Endothelial cell of umbilical vein (primary cell): ENCODE measurements around the gene NUP107. TPM values are rescaled to one million over a fixed set of nuclear protein-coding genes. Genes with fewer than 3 reads are reported as not detected.
A peak's percentile ranks its signal among the peaks of the same experiment; 100 is the strongest.

Source experiments
- BruUV-seq: library from RNA; stranded (reverse); fragments of 400-500 nt; replicated peaks from 2 replicates; lab custom pipeline; 2021; lab: Mats Ljungman, UMichigan
- CTCF ChIA-PET: fragments of 300-600, 350-600 bp; sonication (Branson Sonifier 250); formaldehyde crosslinking; loops from one replicate; lab custom pipeline; 2021; ENCODE audit warnings: antibody characterized with exemption, inconsistent platforms; lab: Charles Lee
- POLR2A ChIA-PET: fragments of 300-600, 350-600 bp; sonication (Branson Sonifier 250); formaldehyde crosslinking; loops from one replicate; lab custom pipeline; 2021; ENCODE audit warnings: antibody characterized with exemption, inconsistent platforms; lab: Charles Lee
- DNase-seq: peaks from one replicate; pipeline ENCODE4 v3.0.0-alpha.2; 2011; ENCODE audit warnings: low read depth, low spot score
- FAIRE-seq: peaks from 2 replicates; lab custom pipeline; 2011; peaks lifted over from hg19 to GRCh38; lab: Jason Lieb, UNC
- H2AFZ ChIP-seq: 2 replicates; pipeline ENCODE4 v1.6.0; 2012; ENCODE audit warnings: low read depth, low read length, control low read depth, inconsistent platforms
- H3K27ac ChIP-seq: 2 replicates; pipeline ENCODE4 v1.5.1; 2011; ENCODE audit warnings: low read depth, mild to moderate bottlenecking, control low read depth, low read length, moderate library complexity; ENCODE audit not compliant: insufficient read depth
- H3K27me3 ChIP-seq, 2 experiments: 2 replicates each; pipeline versions ENCODE4 v1.6.0 to v1.6.1; 2011; ENCODE audit warnings: low read length in 2 of 2, mixed read lengths in 1 of 2; ENCODE audit not compliant: control insufficient read depth in 2 of 2, insufficient read depth in 2 of 2
- H3K36me3 ChIP-seq, 2 experiments: 2 replicates in 1 of 2; 3 replicates in 1 of 2; pipeline ENCODE4 v1.5.1; 2011; ENCODE audit warnings: low read length in 2 of 2, mild to moderate bottlenecking in 1 of 2, moderate library complexity in 1 of 2; ENCODE audit not compliant: control insufficient read depth in 2 of 2, insufficient read depth in 2 of 2; ENCODE audit errors: extremely low read depth in 1 of 2
- H3K4me1 ChIP-seq: 3 replicates; pipeline ENCODE4 v1.5.1; 2011; ENCODE audit warnings: mild to moderate bottlenecking, low read length; ENCODE audit not compliant: control insufficient read depth, insufficient read depth; ENCODE audit errors: extremely low read depth
- H3K4me2 ChIP-seq: 2 replicates; pipeline ENCODE4 v1.6.1; 2011; ENCODE audit warnings: low read length, control low read depth, mixed read lengths; ENCODE audit not compliant: insufficient read depth
- H3K4me3 ChIP-seq, 3 experiments: fragments of 200-600 bp in 1 of 3; sonication (generic), shearing (Covaris generic) in 1 of 3; replicated peaks in 1 of 3; 2 replicates each; pipeline ENCODE4 v1.5.1; 2011 to 2016; ENCODE audit warnings: control low read depth in 3 of 3, low read length in 3 of 3, mild to moderate bottlenecking in 2 of 3, inconsistent platforms in 1 of 3, low read depth in 1 of 3, moderate library complexity in 1 of 3; ENCODE audit not compliant: insufficient read depth in 1 of 3
- H3K79me2 ChIP-seq: 2 replicates; pipeline ENCODE4 v1.6.0; 2012; ENCODE audit warnings: low read length, inconsistent platforms; ENCODE audit not compliant: control insufficient read depth, insufficient read depth
- H3K9ac ChIP-seq: replicated peaks from 2 replicates; pipeline ENCODE3; 2011; ENCODE audit warnings: low read length, control low read depth; ENCODE audit not compliant: insufficient read depth; ENCODE audit errors: extremely low read depth
- H3K9me1 ChIP-seq: replicated peaks from 3 replicates; pipeline ENCODE4 v1.6.0; 2011; ENCODE audit warnings: mild to moderate bottlenecking, low read length; ENCODE audit not compliant: control insufficient read depth, insufficient read depth; ENCODE audit errors: extremely low read depth
- H3K9me3 ChIP-seq: replicated peaks from 2 replicates; pipeline ENCODE4 v1.5.1; 2012; ENCODE audit warnings: low read length, inconsistent platforms; ENCODE audit not compliant: control insufficient read depth, insufficient read depth
- H4K20me1 ChIP-seq: replicated peaks from 2 replicates; pipeline ENCODE3; 2011; ENCODE audit warnings: mild to moderate bottlenecking, low read length; ENCODE audit not compliant: control insufficient read depth, insufficient read depth; ENCODE audit errors: extremely low read depth
- EZH2 ChIP-seq: IDR thresholded peaks from 2 replicates; pipeline ENCODE4 v1.6.1; 2012; ENCODE audit warnings: borderline replicate concordance, low read depth, mild to moderate bottlenecking, moderate library complexity, low read length, inconsistent platforms; ENCODE audit not compliant: severe bottlenecking
- FOS ChIP-seq: IDR thresholded peaks from 2 replicates; pipeline ENCODE4 v1.6.1; 2011; ENCODE audit warnings: mild to moderate bottlenecking, low read length, moderate library complexity, borderline replicate concordance; ENCODE audit not compliant: insufficient read depth
- GATA2 ChIP-seq: IDR thresholded peaks from 2 replicates; pipeline ENCODE4 v1.7.0; 2011; ENCODE audit warnings: low read depth, mild to moderate bottlenecking, moderate library complexity, mixed read lengths, low read length; ENCODE audit not compliant: insufficient read length, insufficient read depth
- JUN ChIP-seq: IDR thresholded peaks from 2 replicates; pipeline ENCODE4 v1.6.1; 2011; ENCODE audit warnings: borderline replicate concordance, low read depth; ENCODE audit not compliant: insufficient read length, insufficient read depth
- MAX ChIP-seq: IDR thresholded peaks from 2 replicates; pipeline ENCODE4 v1.6.1; 2011; ENCODE audit not compliant: insufficient read depth, insufficient read length
- MYC ChIP-seq: IDR thresholded peaks from one replicate; pipeline ENCODE4 v1.6.1; 2011; ENCODE audit warnings: mild to moderate bottlenecking, low read depth, low read length
- POLR2A ChIP-seq: IDR thresholded peaks from 2 replicates; pipeline ENCODE4 v1.6.1; 2012; ENCODE audit warnings: low read depth, mild to moderate bottlenecking, control low read depth, low read length
- POLR2AphosphoS5 ChIP-seq: IDR thresholded peaks from 2 replicates; pipeline ENCODE4 v1.6.1; 2012; ENCODE audit warnings: low read depth, mild to moderate bottlenecking, control low read depth, low read length, moderate library complexity; ENCODE audit not compliant: insufficient read depth
- dilution Hi-C: fragments of 300-500 bp; cut with MboI; formaldehyde crosslinking; loops from one replicate; pipeline ENCODE4 v1.15.0; 2019; ENCODE audit warnings: low sequenced_read_pairs; ENCODE audit not compliant: extremely low pct_ligation_motif_present
- intact Hi-C: fragments of 100-400 bp; cut with micrococcal nuclease; formaldehyde crosslinking; loops from one replicate; pipeline ENCODE4 v1.10.0; 2022
- polyA plus RNA-seq, 4 experiments: library from polyadenylated mRNA; depleted of rRNA in 3 of 4; stranded (reverse) in 3 of 4; unstranded in 1 of 4; fragments of >200 nt; gene quantifications; 2 replicates each; pipeline versions ENCODE4 v1.2.1 to v1.2.3, GENCODE V29; 2011 to 2012; ENCODE audit warnings: missing spikeins in 1 of 4
- total RNA-seq: library from RNA; stranded (reverse); gene quantifications from 2 replicates; pipeline ENCODE4 v1.2.3, GENCODE V29; 2021
- TF ChIP-seq, protein P1 (sequence below), 2 donors: IDR thresholded peaks; 1 replicate in 1 of 2; 2 replicates in 1 of 2; pipeline ENCODE4 v1.5.1; 2011; ENCODE audit warnings: low read length in 2 of 2, mild to moderate bottlenecking in 2 of 2, moderate library complexity in 2 of 2, control low read depth in 1 of 2, inconsistent platforms in 1 of 2, low read depth in 1 of 2; ENCODE audit not compliant: insufficient read depth in 1 of 2; ENCODE audit errors: extremely low read depth in 1 of 2

Gene NUP107
- total and polyA plus RNA-seq, 2 donors (not counting 3 experiments of a cell fraction or from before 2014, with no cell fraction given): 24.0 to 78.7 TPM

GRCh38 chr12:68745376-68745903, 58.7 kb downstream of the NUP107 start:
- H3K9me3 ChIP-seq: no peaks in the 10 kb centered on the region
- no peaks in the 10 kb centered on the region for H3K27me3 ChIP-seq
- peaks cover 16% of the 10 kb centered on the region for H3K4me1 ChIP-seq
- H3K79me2 ChIP-seq: no peaks in the 10 kb centered on the region
- TF ChIP-seq POLR2A (no peak), MYC (no peak), FOS (no peak), GATA2 (no peak), JUN (no peak), EZH2 (no peak), MAX (no peak), POLR2AphosphoS5 (no peak)
- TF ChIP-seq, protein P1, sequence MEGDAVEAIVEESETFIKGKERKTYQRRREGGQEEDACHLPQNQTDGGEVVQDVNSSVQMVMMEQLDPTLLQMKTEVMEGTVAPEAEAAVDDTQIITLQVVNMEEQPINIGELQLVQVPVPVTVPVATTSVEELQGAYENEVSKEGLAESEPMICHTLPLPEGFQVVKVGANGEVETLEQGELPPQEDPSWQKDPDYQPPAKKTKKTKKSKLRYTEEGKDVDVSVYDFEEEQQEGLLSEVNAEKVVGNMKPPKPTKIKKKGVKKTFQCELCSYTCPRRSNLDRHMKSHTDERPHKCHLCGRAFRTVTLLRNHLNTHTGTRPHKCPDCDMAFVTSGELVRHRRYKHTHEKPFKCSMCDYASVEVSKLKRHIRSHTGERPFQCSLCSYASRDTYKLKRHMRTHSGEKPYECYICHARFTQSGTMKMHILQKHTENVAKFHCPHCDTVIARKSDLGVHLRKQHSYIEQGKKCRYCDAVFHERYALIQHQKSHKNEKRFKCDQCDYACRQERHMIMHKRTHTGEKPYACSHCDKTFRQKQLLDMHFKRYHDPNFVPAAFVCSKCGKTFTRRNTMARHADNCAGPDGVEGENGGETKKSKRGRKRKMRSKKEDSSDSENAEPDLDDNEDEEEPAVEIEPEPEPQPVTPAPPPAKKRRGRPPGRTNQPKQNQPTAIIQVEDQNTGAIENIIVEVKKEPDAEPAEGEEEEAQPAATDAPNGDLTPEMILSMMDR (IDR thresholded peaks at IDR 0.05; ENCODE audit: extremely low read depth in 1 of 2, insufficient read depth in 1 of 2, low read depth in 1 of 2, low read length in 2 of 2): no peak
- BruUV-seq: no TSS peak
- peak overlapping the region; percentile 25 for H3K27ac ChIP-seq
- dilution Hi-C loops: no loop called here
- peak overlapping the region; percentile 7 to 87 (median 64) for H3K4me3 ChIP-seq
- no peak for DNase-seq
- H3K4me2 ChIP-seq: peak overlapping the region; percentile 96
- no peaks in the 10 kb centered on the region for H3K9me1 ChIP-seq
- H3K36me3 ChIP-seq: peaks cover 2 to 5% of the 10 kb centered on the region in 2 experiments
- no peaks in the 10 kb centered on the region for H4K20me1 ChIP-seq
- peak overlapping the region; percentile 79 for H2AFZ ChIP-seq
- ChIA-PET CTCF (interaction anchor here (1.0 to 3.0 kb wide), 4 partner anchors 29 to 64 kb away, joined by 3 to 15 read pairs (median 14); partner anchors contain the start of gene MDM2), POLR2A (interaction anchor here (0.5 to 1.2 kb wide), 3 partner anchors 62 to 90 kb away, joined by 3 to 6 read pairs (median 5); partner anchors contain the start of gene MDM2)
- FAIRE-seq: no peak
- H3K9ac ChIP-seq: peak overlapping the region; percentile 73
- intact Hi-C loops: loop anchor here (5.0 kb wide), 1 partner anchor 133 kb away; the partner anchor contains the start of gene RAP1B
